Measurements from ENCODE around the gene UBE2L6. TPM values are rescaled to one million over a fixed set of nuclear protein-coding genes. Genes with fewer than 3 reads are reported as not detected.
"Not testable (repeated sequence)": the region's sequence is repeated elsewhere in the genome, so short reads cannot be mapped to it uniquely, and the experiment has no call there.

The UBE2L6 gene
- total RNA-seq, 8 experiments from 2014 or later: 22.6 to 177 (median 52.5) TPM

DNA sequence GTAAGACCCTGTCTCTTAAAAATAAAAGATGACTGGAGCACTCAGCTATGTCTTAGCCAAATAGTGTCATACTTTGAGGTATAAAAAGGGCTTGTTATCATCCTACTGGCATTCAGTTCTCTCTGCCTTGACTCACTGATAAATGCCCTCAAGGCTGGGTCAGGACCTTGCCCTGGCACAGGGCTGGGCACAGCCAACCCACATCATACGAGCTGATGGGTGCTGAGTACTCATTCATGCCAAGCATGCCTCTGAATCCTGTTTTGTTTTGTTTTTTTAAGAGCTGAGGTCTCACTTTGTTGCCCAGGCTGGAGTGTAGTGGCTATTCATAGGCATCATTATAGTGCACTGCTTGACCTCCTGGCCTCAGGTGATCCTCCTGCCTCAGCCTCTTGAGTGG lies 28.1 kb downstream of the UBE2L6 start:
- in situ Hi-C loops (cut with MboI; ENCODE audit: low pct_unique_long_range_greater_than_20kb in 2 of 9, low sequenced_read_pairs in 9 of 9, unreplicated experiment in 9 of 9): loop anchor here in 1 of 9 experiments (25.0 kb wide), 1 partner anchor 177 kb away; no protein-coding TSS in a partner anchor
- WGBS, 10 experiments: 0% methylated on average over 1 of the region's 1 CpG; no CpG with 5 or more reads in 8 of the 10 experiments
- H3K27ac ChIP-seq: no peak overlapping the region

DNA sequence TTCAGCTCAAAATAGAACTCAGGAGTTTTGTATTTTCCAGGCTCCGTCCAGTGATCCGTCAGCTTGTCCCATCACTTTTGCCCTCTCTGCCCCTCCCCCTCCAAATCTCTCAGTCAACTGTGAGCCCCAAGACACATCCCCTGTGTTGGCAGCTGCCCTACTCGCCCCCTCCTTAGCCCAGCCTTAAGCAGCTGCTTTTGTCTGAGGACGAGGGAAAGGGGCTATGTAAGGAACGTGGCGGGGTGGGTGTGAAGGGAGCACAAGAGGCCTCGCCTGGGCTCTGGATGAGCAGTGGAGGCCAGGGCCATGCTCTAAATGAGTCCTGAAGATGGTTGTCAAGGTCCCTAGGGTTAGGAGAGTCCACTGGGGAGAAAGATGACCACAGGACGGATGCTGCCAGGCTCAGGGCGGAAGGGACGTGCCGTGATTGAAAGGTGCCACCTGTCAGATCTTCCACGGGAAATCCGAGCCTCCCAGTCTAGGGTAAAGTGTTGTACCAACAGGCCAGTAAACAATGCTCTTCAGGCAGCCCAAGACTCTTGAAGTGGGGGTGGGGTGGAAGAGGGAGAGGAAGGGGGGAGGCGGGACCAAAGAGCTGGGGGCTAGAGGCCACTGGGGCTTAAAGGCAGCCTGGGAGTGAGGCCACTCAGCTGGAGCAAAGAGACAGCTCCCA lies 30.4 kb downstream of the UBE2L6 start, which contains the start of gene SMTNL1:
Gene SMTNL1, plus strand, starts transcription at position 649 of the 673 bp plus-strand sequence. CDS start 5,048 bp downstream, outside the sequence.
- in situ Hi-C loops (cut with MboI; ENCODE audit: low pct_unique_long_range_greater_than_20kb in 2 of 9, low sequenced_read_pairs in 9 of 9, unreplicated experiment in 9 of 9): loop anchor here in 1 of 9 experiments (25.0 kb wide), 1 partner anchor 175 kb away; no protein-coding TSS in a partner anchor
- ATAC-seq (replicated peaks in 6 of 8): no peak
- H3K27ac ChIP-seq: no peak within 1 kb of the TSS
- 10 to 73% (median 55%) methylated on average over 1 to 2 of the region's 14 CpGs; no CpG with 5 or more reads in 4 of the 10 experiments for WGBS, 10 experiments
- H3K4me1 ChIP-seq (replicated peaks in 1 of 2): no peaks in the 10 kb centered on the region
- no peak within 1 kb of the TSS for H3K4me3 ChIP-seq

More for the DNA sequence above, 28.1 kb downstream of the UBE2L6 start:
- no peak overlapping the region for H3K4me3 ChIP-seq
- no peaks in the 10 kb centered on the region for H3K4me1 ChIP-seq (replicated peaks in 1 of 2)
- no peak for ATAC-seq (replicated peaks in 6 of 8)

DNA sequence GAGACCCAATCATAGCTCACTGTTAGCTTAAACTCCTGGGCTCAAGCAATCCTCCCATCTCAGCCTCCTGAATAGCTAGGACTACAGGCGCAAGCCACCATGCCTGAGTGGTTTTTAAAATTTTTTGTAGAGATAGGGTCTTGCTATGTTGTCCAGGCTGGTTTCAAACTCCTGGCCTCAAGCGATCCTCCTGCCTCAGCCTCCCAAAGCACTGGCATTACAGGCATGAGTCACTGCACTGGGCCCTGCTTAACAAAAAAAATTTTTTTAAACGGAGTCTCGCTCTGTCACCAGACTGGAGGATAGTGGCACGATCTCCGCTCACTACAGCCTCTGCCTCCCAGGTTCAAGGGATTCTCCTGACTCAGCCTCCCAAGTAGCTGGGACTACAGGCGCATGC lies 33.0 kb downstream of the UBE2L6 start:
- WGBS, 10 experiments: 0 to 100% (median 93%) methylated on average over 1 to 6 of the region's 7 CpGs; no CpG with 5 or more reads in 1 of the 10 experiments

DNA sequence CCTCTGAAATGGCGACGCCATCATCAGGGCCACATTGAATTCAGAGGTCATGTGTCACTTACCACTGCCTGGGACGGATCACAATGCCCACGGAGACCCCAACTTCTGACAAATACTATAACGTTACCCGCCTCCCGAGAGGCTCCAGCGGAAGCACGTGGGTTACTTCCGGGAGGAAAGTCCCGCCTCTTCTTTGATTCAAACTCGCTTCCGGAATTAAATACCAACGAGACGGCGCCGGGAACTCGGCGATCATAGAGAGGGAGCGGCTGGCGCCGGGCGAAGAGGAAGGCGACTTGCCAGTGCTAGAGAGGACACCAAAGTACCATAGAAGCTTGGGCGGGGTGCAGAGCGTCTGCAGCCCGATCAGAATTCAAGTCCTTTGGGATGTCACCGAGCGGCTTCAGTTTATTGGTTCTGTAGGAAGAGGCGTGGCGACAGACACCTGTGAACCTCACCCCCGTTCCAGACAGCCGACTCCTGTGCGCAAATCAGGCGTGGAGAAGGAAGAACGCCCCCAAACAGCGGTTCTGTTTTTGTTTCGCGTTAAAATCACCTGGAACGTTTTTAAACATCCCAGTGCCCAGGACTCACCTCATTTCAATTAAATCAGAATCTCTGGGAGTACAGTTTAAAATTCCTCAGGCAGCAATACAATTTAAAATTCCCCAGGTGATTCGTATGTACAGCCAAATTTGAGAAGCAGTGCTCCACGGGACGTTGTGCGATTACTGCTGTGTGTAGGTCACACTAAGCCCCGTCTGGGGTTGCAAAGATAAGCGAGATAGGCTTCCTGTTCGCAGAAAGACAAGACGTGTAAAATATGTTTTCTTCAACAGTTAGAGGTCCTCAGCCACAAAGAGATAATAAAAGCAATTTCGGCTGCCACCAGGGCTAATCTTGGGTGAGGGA lies 36.6 kb downstream of the UBE2L6 start, which contains the start of gene TIMM10:
Gene TIMM10, minus strand, starts transcription at position 159 of the 912 bp plus-strand sequence. CDS start 565 bp downstream, outside the sequence.
- Histone ChIP-seq H3K27ac (peak within 1 kb of the TSS in 1 of 2 donors; percentile 13), H3K4me1 (replicated peaks in 1 of 2) (peaks cover 6 to 13% of the 10 kb centered on the region in 2 donors), H3K4me3 (peak within 1 kb of the TSS; percentile 52 to 88 (median 55))
- in situ Hi-C loops (cut with MboI; ENCODE audit: low pct_unique_long_range_greater_than_20kb in 2 of 9, low sequenced_read_pairs in 9 of 9, unreplicated experiment in 9 of 9): loop anchor here in 1 of 9 experiments (25.0 kb wide), 1 partner anchor 169 kb away; no protein-coding TSS in a partner anchor
- 0 to 10% (median 2%) methylated on average over 2 to 26 of the region's 49 CpGs for WGBS, 10 experiments
- peak; percentile 97 to 100 (median 99) for ATAC-seq (replicated peaks in 6 of 8)

More for the DNA sequence above, 33.0 kb downstream of the UBE2L6 start:
- not testable (repeated sequence) for H3K4me1 ChIP-seq (replicated peaks in 1 of 2); ATAC-seq (replicated peaks in 6 of 8); H3K27ac ChIP-seq; H3K4me3 ChIP-seq
- in situ Hi-C loops (cut with MboI; ENCODE audit: low pct_unique_long_range_greater_than_20kb in 2 of 9, low sequenced_read_pairs in 9 of 9, unreplicated experiment in 9 of 9): loop anchor here in 1 of 9 experiments (25.0 kb wide), 1 partner anchor 172 kb away; no protein-coding TSS in a partner anchor

DNA sequence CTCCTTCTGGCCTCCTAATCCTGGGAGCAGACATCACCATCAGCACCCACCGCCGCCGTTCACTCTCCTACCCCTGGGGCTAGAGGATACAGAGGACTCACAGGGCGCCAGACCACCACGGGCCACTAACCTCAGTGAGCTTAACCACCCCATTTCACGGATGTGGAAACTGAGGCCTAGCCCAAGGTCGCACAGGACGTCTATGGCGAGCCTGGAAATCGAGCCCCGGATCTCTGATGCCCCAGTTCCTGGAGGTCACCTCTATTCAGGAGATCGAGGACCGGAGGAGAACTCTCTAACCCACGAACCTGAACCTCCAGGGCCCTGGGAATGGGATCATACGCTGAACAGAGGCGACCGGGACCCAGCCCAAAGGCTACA lies 37.3 kb downstream of the UBE2L6 start:
- 0 to 11% (median 0%) methylated on average over 1 to 17 of the region's 17 CpGs; no CpG with 5 or more reads in 3 of the 10 experiments for WGBS, 10 experiments
- H3K4me3 ChIP-seq: peak overlapping the region; percentile 52 to 88 (median 55)
- H3K27ac ChIP-seq: peak overlapping the region in 1 of 2 donors; percentile 13
- in situ Hi-C loops (cut with MboI; ENCODE audit: low pct_unique_long_range_greater_than_20kb in 2 of 9, low sequenced_read_pairs in 9 of 9, unreplicated experiment in 9 of 9): loop anchor here in 1 of 9 experiments (25.0 kb wide), 1 partner anchor 168 kb away; no protein-coding TSS in a partner anchor
- peaks cover 6 to 13% of the 10 kb centered on the region in 2 donors for H3K4me1 ChIP-seq (replicated peaks in 1 of 2)
- peak in 3 of 8 experiments; percentile 37 to 45 (median 40) for ATAC-seq (replicated peaks in 6 of 8)

DNA sequence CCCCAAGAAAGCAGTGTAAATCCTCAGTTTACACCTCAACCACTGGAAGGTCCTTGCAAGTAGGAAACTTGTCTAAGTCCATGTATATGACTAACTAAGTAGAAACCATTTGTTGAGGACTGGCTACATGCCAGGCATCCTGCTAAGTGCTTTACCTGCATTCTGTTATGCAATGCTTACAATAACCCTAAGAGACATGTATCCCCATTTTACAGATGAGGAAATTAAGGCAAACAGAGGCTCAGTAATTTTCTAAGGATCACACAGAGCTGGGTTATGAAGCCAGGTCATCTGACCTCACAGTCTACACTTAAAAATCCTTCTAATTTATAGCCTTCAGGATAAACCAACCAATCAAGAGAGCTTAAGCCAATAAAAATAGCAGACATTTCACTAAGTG lies 38.5 kb downstream of the UBE2L6 start:
- H3K4me3 ChIP-seq: no peak overlapping the region
- peaks cover 6 to 13% of the 10 kb centered on the region in 2 donors for H3K4me1 ChIP-seq (replicated peaks in 1 of 2)
- H3K27ac ChIP-seq: no peak overlapping the region
- in situ Hi-C loops (cut with MboI; ENCODE audit: low pct_unique_long_range_greater_than_20kb in 2 of 9, low sequenced_read_pairs in 9 of 9, unreplicated experiment in 9 of 9): loop anchor here in 1 of 9 experiments (25.0 kb wide), 1 partner anchor 167 kb away; no protein-coding TSS in a partner anchor
- no peak for ATAC-seq (replicated peaks in 6 of 8)

DNA sequence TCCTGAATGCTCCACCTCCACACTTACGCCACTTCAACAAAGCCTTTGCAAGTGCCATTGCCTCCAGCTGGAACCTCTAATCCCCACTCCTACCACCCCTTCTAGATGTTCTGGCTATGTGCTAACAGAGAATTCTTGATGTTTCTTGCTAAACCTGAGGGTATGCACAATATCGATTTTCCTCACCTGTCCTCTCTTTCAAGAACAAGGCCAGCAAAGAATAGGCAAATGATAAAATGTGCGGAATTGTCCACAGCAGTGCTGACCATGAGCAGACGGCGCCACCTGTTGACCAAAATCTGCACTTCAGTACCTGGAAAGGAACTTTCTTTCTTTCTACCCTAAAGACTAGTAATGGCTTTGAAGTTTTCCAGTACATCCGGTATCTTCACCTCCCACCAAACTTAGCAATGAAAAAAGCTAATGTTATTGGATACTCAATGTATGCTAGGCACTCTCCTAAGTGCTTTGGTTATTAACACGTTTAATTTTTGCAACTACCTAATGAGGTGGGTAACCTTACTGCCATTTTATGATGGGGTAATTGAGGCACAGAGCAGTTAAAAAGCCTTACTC lies 40.3 kb downstream of the UBE2L6 start:
- 0 to 100% (median 21%) methylated on average over 1 to 7 of the region's 7 CpGs; no CpG with 5 or more reads in 1 of the 10 experiments for WGBS, 10 experiments
- H3K4me1 ChIP-seq (replicated peaks in 1 of 2): peaks cover 6 to 13% of the 10 kb centered on the region in 2 donors
- in situ Hi-C loops (cut with MboI; ENCODE audit: low pct_unique_long_range_greater_than_20kb in 2 of 9, low sequenced_read_pairs in 9 of 9, unreplicated experiment in 9 of 9): loop anchor here in 1 of 9 experiments (25.0 kb wide), 1 partner anchor 165 kb away; no protein-coding TSS in a partner anchor
- ATAC-seq (replicated peaks in 6 of 8): peak in 2 of 8 experiments; percentile 3 to 5
- H3K4me3 ChIP-seq: no peak overlapping the region
- no peak overlapping the region for H3K27ac ChIP-seq

DNA sequence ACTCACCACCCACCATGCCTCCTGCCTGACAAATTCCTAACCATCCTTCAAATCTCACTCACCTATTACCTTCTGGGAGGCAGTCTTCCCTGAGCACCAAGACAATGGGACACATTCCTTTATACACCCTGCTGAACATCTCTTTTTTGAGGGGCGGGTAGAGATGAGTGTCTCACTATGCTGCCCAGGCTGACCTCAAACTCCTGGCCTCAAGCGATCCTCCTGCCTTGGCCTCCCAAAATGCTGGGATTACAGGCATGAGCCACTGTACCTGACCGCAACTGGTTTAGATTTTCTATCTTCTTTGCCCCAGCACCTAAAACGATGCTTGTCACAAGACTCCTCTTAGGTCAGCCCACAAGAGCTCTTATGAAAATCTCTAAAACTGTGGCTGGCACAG lies 44.1 kb downstream of the UBE2L6 start:
- Histone ChIP-seq H3K27ac (no peak overlapping the region), H3K4me3 (no peak overlapping the region), H3K4me1 (replicated peaks in 1 of 2) (peaks cover 2 to 4% of the 10 kb centered on the region in 2 donors)
- ATAC-seq (replicated peaks in 6 of 8): no peak
- 80 to 100% (median 90%) methylated on average over 1 to 2 of the region's 4 CpGs; no CpG with 5 or more reads in 3 of the 10 experiments for WGBS, 10 experiments
- in situ Hi-C loops (cut with MboI; ENCODE audit: low pct_unique_long_range_greater_than_20kb in 2 of 9, low sequenced_read_pairs in 9 of 9, unreplicated experiment in 9 of 9): loop anchor here in 1 of 9 experiments (25.0 kb wide), 1 partner anchor 186 kb away; the partner anchor contains the start of genes P2RX3 and SSRP1

DNA sequence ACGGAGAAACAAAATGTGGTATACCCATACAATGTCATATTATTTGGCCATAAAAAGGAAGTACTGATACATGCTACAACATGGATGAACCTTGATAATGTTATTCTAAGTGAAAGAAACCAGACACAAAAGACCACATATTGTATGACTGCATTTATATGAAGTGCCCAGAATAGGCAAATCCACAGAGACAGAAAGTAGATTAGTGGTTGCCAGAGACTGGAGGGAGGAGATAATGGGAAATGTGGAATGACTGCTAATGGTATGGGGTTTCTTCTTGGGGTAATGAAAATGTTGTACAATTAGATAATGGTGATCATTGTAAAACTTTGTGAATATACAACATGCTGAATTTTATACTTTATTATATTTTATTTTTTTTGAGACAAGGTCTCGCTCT lies 46.4 kb downstream of the UBE2L6 start:
- ATAC-seq (replicated peaks in 6 of 8): no peak
- in situ Hi-C loops (cut with MboI; ENCODE audit: low pct_unique_long_range_greater_than_20kb in 2 of 9, low sequenced_read_pairs in 9 of 9, unreplicated experiment in 9 of 9): loop anchor here in 1 of 9 experiments (25.0 kb wide), 1 partner anchor 184 kb away; the partner anchor contains the start of genes P2RX3 and SSRP1
- H3K4me1 ChIP-seq (replicated peaks in 1 of 2): no peaks in the 10 kb centered on the region
- no peak overlapping the region for H3K27ac ChIP-seq
- no peak overlapping the region for H3K4me3 ChIP-seq
- 85 to 100% (median 90%) methylated on average over 1 to 2 of the region's 2 CpGs; no CpG with 5 or more reads in 3 of the 10 experiments for WGBS, 10 experiments

DNA sequence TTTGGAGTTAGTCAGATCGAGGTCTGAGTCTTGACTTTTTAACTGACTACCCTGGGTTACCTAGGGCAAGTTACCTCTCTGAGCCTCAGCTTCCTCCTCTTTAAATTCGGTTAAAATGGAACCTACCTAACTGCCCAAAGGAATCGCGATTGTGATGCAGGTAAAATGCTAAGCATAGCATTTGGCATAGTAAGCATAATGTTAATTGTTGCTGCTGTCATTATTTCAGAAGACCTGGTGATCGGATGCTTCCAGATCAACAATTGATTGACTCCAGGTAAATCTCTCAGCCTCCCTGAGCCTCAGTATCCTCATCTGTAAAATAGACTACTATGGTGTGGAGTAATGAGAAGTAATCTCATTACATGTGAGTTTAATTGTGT lies 51.4 kb downstream of the UBE2L6 start:
- in situ Hi-C loops (cut with MboI; ENCODE audit: low pct_unique_long_range_greater_than_20kb in 2 of 9, low sequenced_read_pairs in 9 of 9, unreplicated experiment in 9 of 9): loop anchor here in 1 of 9 experiments (25.0 kb wide), 1 partner anchor 179 kb away; the partner anchor contains the start of genes P2RX3 and SSRP1
- 0 to 50% (median 12%) methylated on average over 1 to 5 of the region's 5 CpGs; no CpG with 5 or more reads in 1 of the 10 experiments for WGBS, 10 experiments
- ATAC-seq (replicated peaks in 6 of 8): no peak
- no peak overlapping the region for H3K27ac ChIP-seq
- H3K4me1 ChIP-seq (replicated peaks in 1 of 2): peaks cover 5 to 10% of the 10 kb centered on the region in 2 donors
- peak overlapping the region; percentile 39 to 57 (median 48) for H3K4me3 ChIP-seq

DNA sequence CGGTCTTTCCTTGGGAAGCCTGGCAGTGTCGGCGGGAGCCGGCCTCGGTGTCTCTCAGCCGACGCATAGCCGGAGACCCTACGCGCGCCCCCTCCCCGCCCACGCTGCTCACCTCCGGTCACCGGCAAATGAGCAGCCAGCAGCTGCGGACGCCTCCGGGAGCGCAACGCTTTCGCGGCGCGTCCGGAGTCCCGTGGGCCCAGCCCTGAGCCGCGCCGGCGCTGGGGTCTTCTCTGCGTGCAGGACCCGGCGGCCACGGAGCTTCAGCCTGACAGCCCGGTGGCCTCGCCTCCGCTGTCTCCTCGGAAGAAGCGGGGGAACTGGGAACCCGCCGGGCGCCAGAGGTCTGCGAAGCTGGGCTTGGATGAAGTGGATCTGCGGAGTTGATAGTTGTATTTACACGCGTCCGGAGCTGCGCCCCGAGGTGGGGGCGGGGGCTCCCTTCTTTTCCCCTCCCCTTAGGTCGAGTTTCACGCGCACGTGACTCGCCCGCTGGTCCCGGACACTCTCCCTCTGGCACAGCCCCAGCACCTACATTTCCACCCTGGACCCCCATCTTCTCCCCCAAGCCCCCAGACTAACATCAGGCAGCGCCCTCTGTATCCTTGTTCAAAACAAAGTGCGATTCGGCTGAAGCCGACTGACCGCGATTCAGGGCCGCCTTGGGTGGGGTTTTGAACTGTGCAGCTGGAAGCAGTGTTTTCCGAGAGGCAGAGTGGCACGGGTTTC lies 52.0 kb downstream of the UBE2L6 start, which contains the start of gene SLC43A1:
Gene SLC43A1, minus strand, starts transcription at position 371 of the 729 bp plus-strand sequence. CDS start 1,591 bp downstream, outside the sequence.
- Histone ChIP-seq H3K4me1 (replicated peaks in 1 of 2) (peaks cover 5 to 10% of the 10 kb centered on the region in 2 donors), H3K4me3 (peak within 1 kb of the TSS; percentile 39 to 57 (median 48)), H3K27ac (no peak within 1 kb of the TSS)
- peak; percentile 58 to 70 (median 61) for ATAC-seq (replicated peaks in 6 of 8)
- in situ Hi-C loops (cut with MboI; ENCODE audit: low pct_unique_long_range_greater_than_20kb in 2 of 9, low sequenced_read_pairs in 9 of 9, unreplicated experiment in 9 of 9): loop anchor here in 1 of 9 experiments (25.0 kb wide), 1 partner anchor 178 kb away; the partner anchor contains the start of genes P2RX3 and SSRP1
- 0 to 2% (median 0%) methylated on average over 1 to 10 of the region's 66 CpGs; no CpG with 5 or more reads in 3 of the 10 experiments for WGBS, 10 experiments
